ENCODE measurements around the gene MRPL16.

The MRPL16 gene
- long read RNA-seq, transcript MRPL16-201 (4 exons, 1,182 nt): major isoform, 146 of 185 reads
- long read RNA-seq, transcript MRPL16-204 (4 exons, 574 nt): minor isoform, 22 of 185 reads
- long read RNA-seq, partial matches to known transcripts: 4 of 185 reads
- long read RNA-seq, other reads (novel, unspliced or antisense): 12 of 185 reads

DNA sequence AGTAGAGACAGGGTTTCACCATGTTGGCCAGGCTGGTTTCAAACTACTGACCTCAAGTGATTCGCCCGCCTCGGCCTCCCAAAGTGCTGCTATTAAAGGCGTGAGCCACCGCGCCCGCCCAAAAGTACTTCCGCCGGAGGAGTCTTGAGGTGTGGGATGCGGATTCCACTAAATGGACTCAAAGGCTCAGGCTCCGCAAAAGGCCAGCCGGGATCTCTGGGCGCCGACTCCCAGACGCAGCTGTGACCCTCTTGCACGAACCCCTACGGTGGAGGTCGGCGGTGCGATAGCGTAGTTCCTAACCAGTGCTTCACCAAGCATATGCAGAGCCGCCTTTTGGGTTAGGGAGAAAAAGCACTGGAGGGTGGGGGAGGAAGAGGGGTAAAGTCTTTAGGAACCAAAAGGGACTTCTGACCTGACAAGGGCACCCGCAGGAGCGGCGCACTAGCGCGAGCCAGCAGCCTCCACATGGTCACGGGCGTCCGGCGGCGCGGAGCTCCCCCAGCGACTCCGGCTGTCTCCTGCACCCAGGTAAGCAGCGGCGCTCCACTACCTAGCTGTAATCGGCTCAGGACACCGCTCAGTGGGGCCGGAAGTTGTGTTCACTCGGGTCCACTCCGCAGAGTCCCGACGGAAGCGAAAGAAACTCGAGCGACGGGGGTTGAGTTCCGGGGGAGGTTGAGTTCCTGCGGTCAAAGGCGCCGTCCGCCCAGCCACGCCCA lies at the start of gene MRPL16:
Gene MRPL16, minus strand, starts transcription at position 590 of the 722 bp plus-strand sequence. Its CDS starts 120 bp downstream, at position 470.
- H3K27me3 ChIP-seq (ENCODE audit: insufficient read depth, poor library complexity, severe bottlenecking): no peaks in the 10 kb centered on the region
- TF ChIP-seq GABPA (IDR thresholded peaks at IDR 0.05; ENCODE audit: low read depth): peak; percentile 100
- TF ChIP-seq, protein P1, sequence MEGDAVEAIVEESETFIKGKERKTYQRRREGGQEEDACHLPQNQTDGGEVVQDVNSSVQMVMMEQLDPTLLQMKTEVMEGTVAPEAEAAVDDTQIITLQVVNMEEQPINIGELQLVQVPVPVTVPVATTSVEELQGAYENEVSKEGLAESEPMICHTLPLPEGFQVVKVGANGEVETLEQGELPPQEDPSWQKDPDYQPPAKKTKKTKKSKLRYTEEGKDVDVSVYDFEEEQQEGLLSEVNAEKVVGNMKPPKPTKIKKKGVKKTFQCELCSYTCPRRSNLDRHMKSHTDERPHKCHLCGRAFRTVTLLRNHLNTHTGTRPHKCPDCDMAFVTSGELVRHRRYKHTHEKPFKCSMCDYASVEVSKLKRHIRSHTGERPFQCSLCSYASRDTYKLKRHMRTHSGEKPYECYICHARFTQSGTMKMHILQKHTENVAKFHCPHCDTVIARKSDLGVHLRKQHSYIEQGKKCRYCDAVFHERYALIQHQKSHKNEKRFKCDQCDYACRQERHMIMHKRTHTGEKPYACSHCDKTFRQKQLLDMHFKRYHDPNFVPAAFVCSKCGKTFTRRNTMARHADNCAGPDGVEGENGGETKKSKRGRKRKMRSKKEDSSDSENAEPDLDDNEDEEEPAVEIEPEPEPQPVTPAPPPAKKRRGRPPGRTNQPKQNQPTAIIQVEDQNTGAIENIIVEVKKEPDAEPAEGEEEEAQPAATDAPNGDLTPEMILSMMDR (IDR thresholded peaks at IDR 0.05; ENCODE audit: insufficient read depth, low read length): no peak
- TF ChIP-seq POLR2AphosphoS5 (IDR thresholded peaks at IDR 0.05; ENCODE audit: low read depth): peak; percentile 79
- TF ChIP-seq, protein P2, sequence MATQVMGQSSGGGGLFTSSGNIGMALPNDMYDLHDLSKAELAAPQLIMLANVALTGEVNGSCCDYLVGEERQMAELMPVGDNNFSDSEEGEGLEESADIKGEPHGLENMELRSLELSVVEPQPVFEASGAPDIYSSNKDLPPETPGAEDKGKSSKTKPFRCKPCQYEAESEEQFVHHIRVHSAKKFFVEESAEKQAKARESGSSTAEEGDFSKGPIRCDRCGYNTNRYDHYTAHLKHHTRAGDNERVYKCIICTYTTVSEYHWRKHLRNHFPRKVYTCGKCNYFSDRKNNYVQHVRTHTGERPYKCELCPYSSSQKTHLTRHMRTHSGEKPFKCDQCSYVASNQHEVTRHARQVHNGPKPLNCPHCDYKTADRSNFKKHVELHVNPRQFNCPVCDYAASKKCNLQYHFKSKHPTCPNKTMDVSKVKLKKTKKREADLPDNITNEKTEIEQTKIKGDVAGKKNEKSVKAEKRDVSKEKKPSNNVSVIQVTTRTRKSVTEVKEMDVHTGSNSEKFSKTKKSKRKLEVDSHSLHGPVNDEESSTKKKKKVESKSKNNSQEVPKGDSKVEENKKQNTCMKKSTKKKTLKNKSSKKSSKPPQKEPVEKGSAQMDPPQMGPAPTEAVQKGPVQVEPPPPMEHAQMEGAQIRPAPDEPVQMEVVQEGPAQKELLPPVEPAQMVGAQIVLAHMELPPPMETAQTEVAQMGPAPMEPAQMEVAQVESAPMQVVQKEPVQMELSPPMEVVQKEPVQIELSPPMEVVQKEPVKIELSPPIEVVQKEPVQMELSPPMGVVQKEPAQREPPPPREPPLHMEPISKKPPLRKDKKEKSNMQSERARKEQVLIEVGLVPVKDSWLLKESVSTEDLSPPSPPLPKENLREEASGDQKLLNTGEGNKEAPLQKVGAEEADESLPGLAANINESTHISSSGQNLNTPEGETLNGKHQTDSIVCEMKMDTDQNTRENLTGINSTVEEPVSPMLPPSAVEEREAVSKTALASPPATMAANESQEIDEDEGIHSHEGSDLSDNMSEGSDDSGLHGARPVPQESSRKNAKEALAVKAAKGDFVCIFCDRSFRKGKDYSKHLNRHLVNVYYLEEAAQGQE (IDR thresholded peaks at IDR 0.05; ENCODE audit: insufficient replicate concordance, low read depth): peak; percentile 73
- no peak for TF ChIP-seq SPI1 (IDR thresholded peaks at IDR 0.05; ENCODE audit: borderline replicate concordance, low read depth)
- H3K27ac ChIP-seq (replicated peaks): peak within 1 kb of the TSS; percentile 83
- DNase-seq (ENCODE audit: low read depth in 1 of 2, low spot score in 1 of 2): peak; percentile 90 to 93
- H3K4me3 ChIP-seq (replicated peaks; ENCODE audit: insufficient read depth, low read length): peak within 1 kb of the TSS; percentile 95

DNA sequence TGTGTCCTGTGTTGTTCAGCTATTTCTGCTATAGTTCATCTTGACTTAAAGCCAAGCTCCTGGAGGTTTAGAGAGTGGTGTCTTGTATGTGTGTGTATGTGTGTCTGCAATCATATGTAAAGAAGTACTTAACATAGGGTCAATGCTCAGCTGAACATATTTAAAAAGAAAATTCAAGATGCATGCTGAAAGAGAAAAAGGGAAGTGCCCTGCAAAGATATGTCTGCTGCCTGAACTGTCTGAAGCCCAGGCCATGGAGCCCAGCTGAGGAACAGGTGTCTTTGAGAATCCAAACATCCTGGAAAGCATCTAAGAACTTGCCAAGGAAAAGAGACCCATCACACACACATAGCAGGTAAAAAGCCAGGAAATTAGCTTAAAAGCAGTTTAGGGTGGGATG lies 49.1 kb upstream of the MRPL16 start:
- no peaks in the 10 kb centered on the region for H3K27me3 ChIP-seq (ENCODE audit: insufficient read depth, poor library complexity, severe bottlenecking)
- H3K4me3 ChIP-seq (replicated peaks; ENCODE audit: insufficient read depth, low read length): no peak overlapping the region
- no peak overlapping the region for H3K27ac ChIP-seq (replicated peaks)
- TF ChIP-seq, protein P1 (IDR thresholded peaks at IDR 0.05; ENCODE audit: insufficient read depth, low read length): no peak
- TF ChIP-seq SPI1 (IDR thresholded peaks at IDR 0.05; ENCODE audit: borderline replicate concordance, low read depth): peak; percentile 97
- peak in 1 of 2 experiments; percentile 24 for DNase-seq (ENCODE audit: low read depth in 1 of 2, low spot score in 1 of 2)

DNA sequence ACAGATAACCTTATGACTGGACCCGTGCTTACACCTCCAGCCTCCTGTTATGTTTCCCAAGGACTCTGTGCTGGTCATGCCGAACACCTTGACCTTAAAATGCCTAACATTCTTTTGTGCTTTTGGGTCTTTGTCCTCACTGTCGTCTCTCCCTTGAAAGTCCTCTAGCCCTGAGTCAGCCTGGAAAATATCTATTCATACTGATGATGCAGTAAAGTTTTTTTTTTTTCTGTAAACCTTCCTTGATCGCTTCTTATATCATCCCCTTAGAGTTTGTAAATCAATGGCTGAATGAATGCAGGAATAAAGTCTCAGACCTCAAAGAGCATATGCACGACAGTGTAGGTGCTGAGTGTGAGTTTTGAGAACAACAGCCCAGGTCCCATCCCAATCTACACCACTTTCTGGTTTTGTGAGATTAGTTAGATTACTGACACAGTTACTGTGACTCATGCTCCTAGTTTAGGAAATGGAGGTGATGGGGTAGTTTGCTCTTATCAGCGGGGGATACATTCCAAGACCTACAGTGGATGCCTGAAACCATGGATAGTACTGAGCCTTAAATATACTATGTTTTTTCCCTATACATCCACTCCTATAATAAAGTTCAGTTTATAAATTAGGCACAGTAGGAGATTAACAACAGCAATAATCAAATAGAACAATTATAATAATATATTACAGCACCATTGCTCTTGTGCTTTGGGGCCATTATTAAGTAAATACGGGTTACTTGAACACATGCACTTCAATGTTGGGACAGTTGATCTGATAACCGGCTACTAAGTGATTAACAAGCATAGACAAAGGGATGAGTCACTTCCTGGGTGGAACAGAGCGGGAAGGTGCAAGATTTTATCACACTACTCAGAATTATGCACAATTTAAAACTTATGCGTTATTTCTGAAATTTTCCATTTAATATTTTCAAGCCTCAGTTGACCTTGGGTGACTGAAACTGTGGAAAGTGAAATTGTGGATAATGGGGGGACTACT lies 47.2 kb upstream of the MRPL16 start:
- no peak overlapping the region for H3K4me3 ChIP-seq (replicated peaks; ENCODE audit: insufficient read depth, low read length)
- peak; percentile 29 to 45 for DNase-seq (ENCODE audit: low read depth in 1 of 2, low spot score in 1 of 2)
- H3K27ac ChIP-seq (replicated peaks): peak overlapping the region; percentile 59
- TF ChIP-seq GABPA (IDR thresholded peaks at IDR 0.05; ENCODE audit: low read depth) (no peak), SPI1 (IDR thresholded peaks at IDR 0.05; ENCODE audit: borderline replicate concordance, low read depth) (no peak), POLR2AphosphoS5 (IDR thresholded peaks at IDR 0.05; ENCODE audit: low read depth) (no peak)
- TF ChIP-seq, protein P2 (IDR thresholded peaks at IDR 0.05; ENCODE audit: insufficient replicate concordance, low read depth): no peak
- TF ChIP-seq, protein P1 (IDR thresholded peaks at IDR 0.05; ENCODE audit: insufficient read depth, low read length): no peak
- no peaks in the 10 kb centered on the region for H3K27me3 ChIP-seq (ENCODE audit: insufficient read depth, poor library complexity, severe bottlenecking)

All from HL-60 (cell line).